Left lung (tissue), 10 donors: ENCODE data around the gene E2F1. TPM values are rescaled to one million over a fixed set of nuclear protein-coding genes. Genes with fewer than 3 reads are reported as not detected.

Source experiments
- ATAC-seq: fragments of 200-7000 bp; cut with Tn5 transposase; one replicate; pipeline ENCODE4 v1.9.1; 2020; ENCODE audit warnings: moderate library complexity
- DNase-seq, 4 donors: peaks; one replicate each; pipeline ENCODE4 v3.0.0-alpha.2; 2013 to 2020
- H3K27ac ChIP-seq, 2 donors: fragments of 200-600 bp; sonication (generic) in 1 of 2; one replicate each; pipeline versions ENCODE4 v1.5.0 to v1.8.0; 2020 to 2021
- H3K27me3 ChIP-seq, 2 donors: fragments of 200-600 bp; sonication (generic) in 1 of 2; one replicate each; pipeline versions ENCODE4 v1.5.0 to v1.8.0; 2020 to 2021
- H3K36me3 ChIP-seq, 2 donors: fragments of 200-600 bp; sonication (generic) in 1 of 2; one replicate each; pipeline versions ENCODE4 v1.5.0 to v1.8.0; 2020 to 2021
- H3K4me1 ChIP-seq, 2 donors: fragments of 200-600 bp; one replicate each; pipeline ENCODE4 v1.8.0; 2021
- H3K4me3 ChIP-seq, 2 donors: fragments of 200-600 bp; sonication (generic) in 1 of 2; one replicate each; pipeline versions ENCODE4 v1.5.0 to v1.8.0; 2020 to 2021; ENCODE audit warnings: mild to moderate bottlenecking in 1 of 2
- H3K9me3 ChIP-seq, 2 donors: fragments of 200-600 bp; sonication (generic) in 1 of 2; one replicate each; pipeline versions ENCODE4 v1.5.0 to v1.8.0; 2020 to 2021
- CTCF ChIP-seq, 2 donors: fragments of 200-600 bp; sonication (generic) in 1 of 2; IDR thresholded peaks; one replicate each; pipeline versions ENCODE4 v1.5.0 to v1.8.0; 2021; ENCODE audit warnings: antibody characterized with exemption in 2 of 2
- intact Hi-C, 2 donors: fragments of 100-400 bp; cut with DNase I; formaldehyde crosslinking; loops; one replicate each; pipeline versions ENCODE4 v1.11.2 to v1.14.2; 2022
- polyA plus RNA-seq, 6 donors: library from polyadenylated mRNA; unstranded; fragments of 120-200 nt; gene quantifications; one replicate each; pipeline ENCODE4 v1.2.1, GENCODE V29; 2013; ENCODE audit not compliant: insufficient read length in 6 of 6
- total RNA-seq, 2 donors: library from RNA; stranded (reverse); fragmentation: NEBNext Ultra II Directional; extraction: Animal tissue kit (Norgen Biotek cat#: 25700); gene quantifications; one replicate each; pipeline ENCODE4 v1.2.1, GENCODE V29; 2021
- donor health status: DM: no; HTN: yes; CAD: no.
- donor health status: DM: no; HTN: no; CAD: no.

The E2F1 gene
- total and polyA plus RNA-seq, 8 donors: 12.2 to 23.6 (median 16.4) TPM

DNA sequence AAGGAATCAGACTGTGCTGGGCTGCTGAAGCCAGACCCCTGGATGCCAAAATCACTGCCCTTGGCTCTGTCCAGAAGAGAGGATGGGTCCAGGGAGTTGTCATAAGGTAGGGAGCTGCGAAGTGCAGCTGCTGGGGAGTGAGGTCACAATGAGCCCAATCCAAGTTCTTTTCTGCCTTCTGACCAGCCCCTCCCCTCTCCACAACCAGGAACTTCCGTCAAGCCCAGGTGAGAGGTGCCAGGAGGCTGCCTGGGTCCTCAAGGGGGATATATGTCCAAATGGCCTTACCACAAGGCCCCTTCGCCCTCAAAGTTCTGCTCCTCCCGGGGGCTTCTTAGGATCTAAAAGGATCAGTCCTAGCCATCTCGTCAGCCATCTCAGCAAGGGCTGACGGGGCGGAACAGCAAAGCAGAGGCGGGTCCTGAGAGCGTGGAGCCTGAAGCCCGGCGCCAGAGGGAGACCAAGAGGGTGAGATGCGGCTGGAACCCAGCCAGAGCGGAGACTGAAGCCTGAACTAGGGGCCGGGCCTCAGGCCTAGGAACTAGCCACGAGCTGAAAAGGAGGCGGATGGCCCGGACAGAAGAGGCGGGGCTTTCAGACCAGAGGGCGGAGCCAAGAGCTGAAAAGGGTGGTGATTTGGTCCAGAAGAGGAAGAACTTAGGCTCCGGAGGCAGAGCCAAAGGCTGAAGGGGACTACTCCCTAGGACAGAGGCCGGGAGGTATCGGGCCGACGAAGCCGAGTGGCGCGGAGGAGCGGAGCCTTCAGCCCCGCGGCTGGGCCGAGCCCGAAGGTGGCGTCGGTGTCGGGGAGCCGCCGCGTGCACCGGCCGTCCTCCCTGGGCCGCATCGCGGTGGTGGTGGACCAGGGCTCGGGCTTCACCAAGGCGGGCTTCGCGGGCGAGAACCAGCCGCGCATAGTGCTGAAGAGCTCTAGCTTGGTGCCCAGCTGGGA is 19.6 kb downstream of the E2F1 start, which contains the start of gene ACTL10:
Gene ACTL10 (plus strand): TSS at position 651 of the 952 bp plus-strand sequence. CDS start 555 bp downstream, outside the sequence.
- DNase-seq (peak; percentile 89 to 98 (median 98)), ATAC-seq (peak; percentile 81)
- peak in 1 of 2 donors; percentile 36 for TF ChIP-seq CTCF (IDR thresholded peaks at IDR 0.05)
- H3K36me3 ChIP-seq: peaks cover 0 to 11% of the 10 kb centered on the region in 2 donors
- no peaks in the 10 kb centered on the region for H3K27me3 ChIP-seq
- peaks cover 18 to 50% of the 10 kb centered on the region in 2 donors for H3K4me1 ChIP-seq
- H3K27ac ChIP-seq: peak within 1 kb of the TSS; percentile 79 to 87
- H3K4me3 ChIP-seq: peak within 1 kb of the TSS; percentile 55 to 56
- intact Hi-C loops: no loop called here
- no peaks in the 10 kb centered on the region for H3K9me3 ChIP-seq

DNA sequence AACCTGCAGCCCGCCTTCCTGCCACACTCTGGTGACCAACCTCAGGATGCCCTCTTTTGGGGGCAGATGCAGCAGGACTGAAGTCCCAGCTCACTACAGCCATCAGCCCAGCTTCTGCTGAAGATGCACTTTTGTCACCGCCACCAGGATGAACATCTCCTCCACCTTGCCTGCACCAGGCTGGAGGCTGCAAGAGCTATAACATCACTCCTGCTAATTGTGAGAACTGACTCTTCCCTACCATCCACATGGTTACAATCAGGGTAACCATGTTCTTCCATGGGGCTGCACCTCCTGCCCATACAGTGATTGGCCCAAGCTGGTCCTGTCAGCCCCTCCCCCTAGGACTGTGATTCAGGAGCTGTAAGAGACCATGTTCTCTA is 21.4 kb downstream of the E2F1 start:
- H3K27ac ChIP-seq: no peak overlapping the region
- no peaks in the 10 kb centered on the region for H3K9me3 ChIP-seq
- peaks cover 18 to 50% of the 10 kb centered on the region in 2 donors for H3K4me1 ChIP-seq
- peaks cover 0 to under 1% of the 10 kb centered on the region in 2 donors for H3K36me3 ChIP-seq
- H3K27me3 ChIP-seq: no peaks in the 10 kb centered on the region
- TF ChIP-seq CTCF (IDR thresholded peaks at IDR 0.05): no peak
- ATAC-seq (no peak), DNase-seq (no peak)
- H3K4me3 ChIP-seq: no peak overlapping the region
- intact Hi-C loops: no loop called here

DNA sequence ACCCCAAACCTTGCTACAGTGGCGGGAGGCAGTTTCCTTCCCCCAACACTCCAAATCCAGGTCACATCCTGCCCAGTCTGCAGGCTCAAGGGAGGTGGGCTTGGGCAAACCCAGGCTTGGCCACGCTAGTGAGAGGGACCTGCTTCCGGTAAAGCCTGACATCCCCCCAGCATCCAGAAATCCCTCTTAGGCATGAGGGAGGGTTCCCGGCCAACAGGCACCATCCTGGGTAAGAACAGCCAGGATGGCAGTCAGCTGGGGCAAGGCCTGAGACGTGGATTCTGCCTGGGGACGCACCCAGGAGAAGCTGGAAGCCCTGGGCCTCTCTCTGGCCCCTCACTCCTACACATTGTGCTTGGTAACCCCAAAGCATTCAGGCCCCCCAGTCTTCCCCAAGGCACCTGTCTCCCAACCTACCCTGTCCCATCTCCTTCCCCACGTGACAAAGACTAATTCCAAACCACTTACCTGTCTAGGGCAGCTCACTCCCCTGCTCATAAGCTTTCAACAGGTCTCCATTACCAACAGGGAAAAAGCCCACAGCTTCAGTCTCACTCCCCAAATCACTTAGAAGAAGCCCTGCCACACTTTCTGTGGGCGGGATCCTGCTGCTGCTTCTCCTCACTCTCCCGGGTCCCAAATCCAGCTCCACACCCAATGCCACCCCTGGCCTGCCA is 22.0 kb downstream of the E2F1 start:
- H3K4me1 ChIP-seq: peaks cover 18 to 50% of the 10 kb centered on the region in 2 donors
- peaks cover 0 to 6% of the 10 kb centered on the region in 2 donors for H3K36me3 ChIP-seq
- H3K9me3 ChIP-seq: no peaks in the 10 kb centered on the region
- no peak for DNase-seq
- H3K27me3 ChIP-seq: no peaks in the 10 kb centered on the region
- H3K27ac ChIP-seq: peak overlapping the region; percentile 77 to 85
- no peak for ATAC-seq
- peak overlapping the region; percentile 67 to 74 for H3K4me3 ChIP-seq
- no peak for TF ChIP-seq CTCF (IDR thresholded peaks at IDR 0.05)
- intact Hi-C loops: no loop called here

- ATAC-seq: peak; percentile 69
- peak in 3 of 4 donors; percentile 84 to 99 (median 89) for DNase-seq
- H3K27me3 ChIP-seq: no peaks in the 10 kb centered on the region
- H3K36me3 ChIP-seq: peaks cover 0 to 14% of the 10 kb centered on the region in 2 donors
- peak overlapping the region; percentile 67 to 74 for H3K4me3 ChIP-seq
- peak in 1 of 2 donors; percentile 9 for TF ChIP-seq CTCF (IDR thresholded peaks at IDR 0.05)
- H3K4me1 ChIP-seq: peaks cover 18 to 50% of the 10 kb centered on the region in 2 donors
- peak overlapping the region; percentile 77 to 85 for H3K27ac ChIP-seq
- intact Hi-C loops: no loop called here
- no peaks in the 10 kb centered on the region for H3K9me3 ChIP-seq
Observed at GRCh38 chr20:33663161-33664084, 22.8 kb downstream of the E2F1 start.
